Effector CD4-positive, alpha-beta T cell (primary cell): Measurements from ENCODE around the gene KIF26A.
"Not testable (repeated sequence)": the region's sequence is repeated elsewhere in the genome, so short reads cannot be mapped to it uniquely, and the experiment has no call there.

ENCODE experiments used
- DNase-seq: peaks from one replicate; pipeline ENCODE4 v3.0.0-alpha.2; 2020

The KIF26A gene

DNA sequence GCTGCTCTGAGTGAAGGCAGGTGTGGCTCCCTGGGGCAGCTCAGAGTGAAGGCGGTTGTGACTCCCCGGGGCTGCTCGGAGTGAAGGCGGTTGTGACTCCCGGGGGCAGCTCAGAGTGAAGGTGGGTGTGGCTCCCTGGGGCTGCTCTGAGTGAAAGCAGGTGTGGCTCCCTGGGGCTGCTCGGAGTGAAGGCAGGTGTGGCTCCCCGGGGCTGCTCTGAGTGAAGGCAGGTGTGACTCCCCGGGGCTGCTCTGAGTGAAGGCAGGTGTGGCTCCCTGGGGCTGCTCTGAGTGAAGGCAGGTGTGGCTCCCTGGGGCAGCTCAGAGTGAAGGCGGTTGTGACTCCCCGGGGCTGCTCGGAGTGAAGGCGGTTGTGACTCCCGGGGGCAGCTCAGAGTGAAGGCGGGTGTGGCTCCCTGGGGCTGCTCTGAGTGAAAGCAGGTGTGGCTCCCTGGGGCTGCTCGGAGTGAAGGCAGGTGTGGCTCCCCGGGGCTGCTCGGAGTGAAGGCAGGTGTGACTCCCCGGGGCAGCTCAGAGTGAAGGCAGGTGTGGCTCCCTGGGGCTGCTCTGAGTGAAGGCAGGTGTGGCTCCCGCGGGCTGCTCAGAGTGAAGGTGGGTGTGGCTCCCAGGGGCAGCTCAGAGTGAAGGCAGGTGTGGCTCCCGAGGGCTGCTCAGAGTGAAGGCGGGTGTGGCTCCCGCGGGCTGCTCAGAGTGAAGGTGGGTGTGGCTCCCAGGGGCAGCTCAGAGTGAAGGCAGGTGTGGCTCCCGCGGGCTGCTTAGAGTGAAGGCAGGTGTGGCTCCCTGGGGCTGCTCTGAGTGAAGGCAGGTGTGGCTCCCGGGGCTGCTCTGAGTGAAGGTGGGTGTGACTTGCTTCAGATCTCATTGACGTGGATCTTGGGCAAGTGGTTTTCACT lies 87.1 kb downstream of the KIF26A start:
- DNase-seq, result not testable (repeated sequence)

DNA sequence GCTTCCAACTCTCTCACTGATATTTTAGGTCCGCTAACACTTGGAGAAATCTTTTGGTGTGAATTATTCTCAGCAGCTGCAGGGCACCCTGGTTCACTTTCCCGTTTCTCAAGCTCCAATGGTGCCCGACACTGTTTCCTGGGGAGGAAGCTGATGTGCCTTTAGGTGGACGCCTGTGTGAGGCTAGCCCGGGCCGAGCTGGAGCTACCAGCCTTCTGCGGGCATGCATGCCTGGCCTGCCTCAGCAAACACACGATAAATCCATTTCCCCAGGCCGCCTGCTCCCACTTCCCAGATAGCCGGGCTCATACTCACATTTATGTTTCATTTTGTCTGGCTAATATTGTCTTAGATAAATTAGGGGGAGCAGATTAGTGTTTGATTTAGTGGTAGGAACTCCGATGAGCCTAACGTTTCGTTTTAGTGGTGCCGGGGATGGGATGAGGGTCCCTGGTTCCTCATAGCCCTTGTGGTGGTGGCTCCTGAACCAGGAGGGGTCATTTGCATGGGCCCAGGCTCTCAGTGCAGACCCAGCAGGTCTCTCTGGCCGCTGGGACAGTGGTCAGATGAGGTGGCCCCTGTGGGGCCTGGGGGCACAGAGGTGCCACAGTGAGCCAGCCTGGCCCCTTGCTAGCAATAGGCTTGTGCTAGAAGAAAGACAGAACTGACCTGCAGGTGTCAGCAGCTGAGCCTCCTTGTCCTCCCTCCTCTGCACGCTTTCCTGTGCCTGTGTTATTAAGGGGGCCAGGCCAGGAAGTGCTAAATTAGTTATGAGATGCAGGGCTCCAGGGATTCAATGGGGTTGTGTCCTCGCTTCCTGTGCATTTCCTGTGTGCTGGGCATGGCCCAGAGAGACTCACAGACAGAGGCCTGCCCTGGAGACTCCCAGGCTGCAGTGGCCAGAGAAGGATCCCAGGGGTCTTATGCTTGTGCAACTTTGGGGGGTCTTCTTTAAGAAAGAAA lies 88.3 kb downstream of the KIF26A start:
- no peak for DNase-seq

GRCh38 chr14:104227806-104228205 lies 89.4 kb downstream of the KIF26A start:
- no peak for DNase-seq

GRCh38 chr14:104228221-104228620 lies 89.8 kb downstream of the KIF26A start:
- no peak for DNase-seq

GRCh38 chr14:104228716-104229533 lies 90.5 kb downstream of the KIF26A start:
- no peak for DNase-seq

GRCh38 chr14:104229534-104230055 lies 91.2 kb downstream of the KIF26A start:
- DNase-seq, result no peak

DNA sequence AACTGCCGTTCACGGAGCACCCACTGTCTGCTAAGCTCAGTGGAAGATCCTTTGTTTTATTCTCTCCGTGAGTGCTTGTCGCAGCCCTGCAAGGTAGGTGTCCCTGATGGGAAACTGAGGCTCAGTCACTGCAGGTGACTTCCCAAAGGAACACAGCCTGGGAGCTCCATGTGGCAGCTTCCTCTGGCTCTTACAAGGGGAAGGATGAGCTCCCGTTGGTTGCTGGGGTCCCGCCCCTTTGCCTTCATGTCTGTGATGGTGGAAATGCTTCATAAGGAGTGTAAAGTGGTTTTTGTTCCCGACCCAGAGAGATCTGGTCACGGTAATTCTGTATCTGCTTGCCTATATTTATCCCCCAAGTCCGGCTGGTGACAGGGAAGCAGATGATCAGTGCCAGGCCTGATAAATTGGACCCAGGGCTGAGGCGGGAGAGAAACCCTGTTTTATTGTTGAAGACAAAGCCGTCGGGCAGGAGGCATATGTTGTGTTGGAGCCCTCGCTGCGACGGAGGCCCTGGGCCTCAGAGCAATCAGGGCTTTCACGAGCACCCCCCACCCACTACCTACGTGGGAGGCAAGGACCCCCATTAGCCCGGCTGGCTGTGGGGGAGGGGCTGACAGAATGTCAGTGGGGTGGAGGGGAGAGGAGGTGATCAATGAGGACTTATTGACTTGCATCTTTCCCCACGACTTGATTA lies 91.9 kb downstream of the KIF26A start:
- no peak for DNase-seq
